ENCODE measurements around the gene BICDL1. TPM values are rescaled to one million over a fixed set of nuclear protein-coding genes. Genes with fewer than 3 reads are reported as not detected.
"Not testable (repeated sequence)": the region's sequence is repeated elsewhere in the genome, so short reads cannot be mapped to it uniquely, and the experiment has no call there.

BICDL1 gene
- total RNA-seq, 4 donors from 2014 or later = 19.7 to 66.7 (median 44.1) TPM

DNA sequence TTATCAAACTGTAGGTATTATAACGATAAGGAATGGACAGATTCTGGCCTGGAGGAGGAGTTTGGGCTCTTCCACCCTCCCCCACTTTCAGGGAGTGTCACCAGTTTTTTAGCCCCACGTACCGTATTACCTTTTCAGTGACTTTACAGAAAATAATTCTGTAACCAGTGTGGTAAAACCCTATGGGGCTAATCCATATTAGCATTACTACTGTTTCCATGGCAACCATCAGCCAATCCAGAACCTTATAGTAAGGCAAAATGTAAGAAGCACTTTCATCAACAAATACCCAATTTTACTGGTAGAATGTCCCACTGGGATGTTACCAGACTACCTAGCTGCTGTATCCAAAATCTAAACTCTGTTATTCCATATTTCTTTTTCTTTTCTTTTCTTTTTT lies 50.7 kb downstream of the BICDL1 start:
- TF ChIP-seq, protein P1, sequence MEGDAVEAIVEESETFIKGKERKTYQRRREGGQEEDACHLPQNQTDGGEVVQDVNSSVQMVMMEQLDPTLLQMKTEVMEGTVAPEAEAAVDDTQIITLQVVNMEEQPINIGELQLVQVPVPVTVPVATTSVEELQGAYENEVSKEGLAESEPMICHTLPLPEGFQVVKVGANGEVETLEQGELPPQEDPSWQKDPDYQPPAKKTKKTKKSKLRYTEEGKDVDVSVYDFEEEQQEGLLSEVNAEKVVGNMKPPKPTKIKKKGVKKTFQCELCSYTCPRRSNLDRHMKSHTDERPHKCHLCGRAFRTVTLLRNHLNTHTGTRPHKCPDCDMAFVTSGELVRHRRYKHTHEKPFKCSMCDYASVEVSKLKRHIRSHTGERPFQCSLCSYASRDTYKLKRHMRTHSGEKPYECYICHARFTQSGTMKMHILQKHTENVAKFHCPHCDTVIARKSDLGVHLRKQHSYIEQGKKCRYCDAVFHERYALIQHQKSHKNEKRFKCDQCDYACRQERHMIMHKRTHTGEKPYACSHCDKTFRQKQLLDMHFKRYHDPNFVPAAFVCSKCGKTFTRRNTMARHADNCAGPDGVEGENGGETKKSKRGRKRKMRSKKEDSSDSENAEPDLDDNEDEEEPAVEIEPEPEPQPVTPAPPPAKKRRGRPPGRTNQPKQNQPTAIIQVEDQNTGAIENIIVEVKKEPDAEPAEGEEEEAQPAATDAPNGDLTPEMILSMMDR (IDR thresholded peaks at IDR 0.05) = no peak
- no peak for TF ChIP-seq POLR2A (IDR thresholded peaks at IDR 0.05)
- Histone ChIP-seq H3K4me1 (peaks cover 0 to 85% (median 5%) of the 10 kb centered on the region in 3 donors), H3K9me3 (no peaks in the 10 kb centered on the region), H3K36me3 (no peaks in the 10 kb centered on the region), H3K4me3 (no peak overlapping the region), H3K27ac (peak overlapping the region in 2 of 4 donors; percentile 82 to 86), H3K27me3 (no peaks in the 10 kb centered on the region)
- 85 to 87% methylated on average over 3 of the region's 3 CpGs for WGBS, 2 donors
- intact Hi-C loops (cut with DNase I) = no loop called here
- DNase-seq = no peak

DNA sequence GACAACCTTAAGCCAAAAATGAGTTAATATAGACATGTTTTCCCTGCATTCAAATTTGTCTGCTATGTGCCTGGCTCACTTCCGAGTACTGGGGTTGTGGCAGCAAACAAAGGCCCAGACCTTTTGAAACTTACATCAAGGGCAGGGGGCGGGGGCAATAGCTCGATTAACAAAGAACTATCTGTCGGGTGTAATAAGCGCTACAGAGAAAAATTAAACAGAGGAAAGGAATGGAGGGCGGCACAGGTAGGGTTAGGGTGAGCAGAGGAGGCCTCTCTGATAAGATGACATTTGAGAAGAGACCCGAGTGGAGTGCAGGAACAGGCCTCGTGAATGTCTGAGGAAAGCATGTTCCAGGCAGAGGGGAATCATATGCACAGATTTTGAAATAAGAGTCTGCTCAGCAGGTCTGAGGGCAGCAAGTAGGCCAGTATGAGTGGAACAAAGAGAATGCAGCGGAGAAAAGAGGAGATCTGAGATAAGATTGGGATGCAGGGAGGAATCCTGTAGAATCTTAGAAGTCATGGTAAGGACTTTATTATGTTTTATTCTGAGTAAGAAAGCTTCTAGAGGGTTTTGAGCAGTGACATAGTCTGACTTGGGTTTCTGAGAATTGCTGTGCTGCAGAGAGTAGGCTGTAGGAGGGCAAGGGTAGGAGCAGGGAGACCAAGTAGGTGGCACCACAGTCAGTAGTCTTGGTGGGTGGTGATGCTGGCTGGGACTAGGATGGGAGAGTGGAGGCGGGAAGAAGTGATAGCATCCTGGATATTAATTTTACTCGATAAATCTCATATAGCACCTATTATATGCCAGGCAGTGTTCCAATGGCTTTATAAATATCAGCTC lies 52.6 kb downstream of the BICDL1 start:
- Histone ChIP-seq H3K4me3 (no peak overlapping the region), H3K4me1 (peaks cover 0 to 69% (median 5%) of the 10 kb centered on the region in 3 donors), H3K27ac (peak overlapping the region; percentile 57 to 86 (median 81)), H3K27me3 (no peaks in the 10 kb centered on the region), H3K9me3 (no peaks in the 10 kb centered on the region), H3K36me3 (no peaks in the 10 kb centered on the region)
- whole genome bisulfite sequencing, 2 donors = 59% methylated on average over 11 of the region's 11 CpGs
- TF ChIP-seq, protein P1 (IDR thresholded peaks at IDR 0.05) = no peak
- TF ChIP-seq POLR2A (IDR thresholded peaks at IDR 0.05) = no peak
- intact Hi-C loops (cut with DNase I) = no loop called here
- no peak for DNase-seq

DNA sequence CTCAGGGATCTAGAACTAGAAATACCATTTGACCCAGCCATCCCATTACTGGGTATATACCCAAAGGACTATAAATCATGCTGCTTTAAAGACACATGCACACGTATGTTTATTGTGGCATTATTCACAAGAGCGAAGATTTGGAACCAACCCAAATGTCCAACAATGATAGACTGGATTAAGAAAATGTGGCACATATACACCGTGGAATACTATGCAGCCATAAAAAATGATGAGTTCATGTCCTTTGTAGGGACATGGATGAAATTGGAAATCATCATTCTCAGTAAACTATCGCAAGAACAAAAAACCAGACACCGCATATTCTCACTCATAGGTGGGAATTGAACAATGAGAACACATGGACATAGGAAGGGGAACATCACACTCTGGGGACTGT lies 56.3 kb downstream of the BICDL1 start:
- H3K27me3 ChIP-seq; H3K27ac ChIP-seq; DNase-seq; H3K36me3 ChIP-seq; H3K4me3 ChIP-seq; intact Hi-C loops (cut with DNase I); H3K9me3 ChIP-seq: not testable (repeated sequence)
- WGBS, 2 donors = 67 to 85% methylated on average over 3 of the region's 5 CpGs
- H3K4me1 ChIP-seq = peaks cover 0 to 41% (median 5%) of the 10 kb centered on the region in 3 donors

DNA sequence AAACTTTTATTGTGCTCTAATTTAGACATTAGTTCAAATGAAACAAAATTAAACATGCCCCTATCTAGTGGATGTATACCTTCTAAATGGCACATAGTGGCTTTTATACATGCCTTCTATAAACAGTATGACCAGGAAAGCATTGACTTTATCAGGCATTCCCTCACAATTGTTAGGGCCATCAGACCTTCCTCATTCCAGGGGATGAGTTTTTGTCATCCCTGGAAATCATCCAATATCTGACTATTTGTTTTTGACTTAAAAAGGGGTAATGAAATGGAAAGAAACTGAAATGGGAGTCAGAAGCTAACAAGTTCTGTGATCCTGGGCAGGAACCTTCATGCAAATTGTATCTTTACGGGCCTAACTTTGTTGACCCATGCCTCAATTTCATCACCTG lies 58.0 kb downstream of the BICDL1 start:
- no peak for DNase-seq
- Histone ChIP-seq H3K27ac (no peak overlapping the region), H3K4me1 (peaks cover 0 to 24% (median 5%) of the 10 kb centered on the region in 3 donors), H3K27me3 (no peaks in the 10 kb centered on the region), H3K36me3 (no peaks in the 10 kb centered on the region), H3K9me3 (no peaks in the 10 kb centered on the region), H3K4me3 (no peak overlapping the region)
- intact Hi-C loops (cut with DNase I) = no loop called here
- 58 to 75% methylated on average over 1 of the region's 1 CpG for WGBS, 2 donors
- TF ChIP-seq, protein P1 (IDR thresholded peaks at IDR 0.05) = no peak

DNA sequence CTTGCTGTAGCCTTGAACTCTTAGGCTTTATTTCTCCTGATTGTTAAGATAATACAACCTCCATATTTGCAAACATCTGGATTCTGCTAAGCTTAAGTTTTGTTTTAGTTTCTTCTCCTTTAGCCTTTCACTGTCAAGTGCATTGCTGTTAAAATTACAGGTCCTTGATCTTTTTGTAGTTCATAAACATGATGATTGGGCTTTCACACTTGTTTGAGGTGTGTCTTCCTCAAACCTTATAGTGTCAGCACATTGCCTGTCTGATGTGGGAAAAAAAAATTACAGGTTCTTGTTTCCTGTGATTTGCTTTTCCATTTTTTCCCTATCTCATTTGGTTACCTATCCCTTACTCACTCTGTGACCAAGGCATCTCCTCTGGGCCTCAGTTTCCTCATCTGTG lies 59.2 kb downstream of the BICDL1 start:
- H3K9me3 ChIP-seq = no peaks in the 10 kb centered on the region

More for the DNA sequence above, 59.2 kb downstream of the BICDL1 start:
- Histone ChIP-seq H3K27ac (no peak overlapping the region), H3K4me1 (peaks cover 0 to 12% (median 0%) of the 10 kb centered on the region in 3 donors), H3K27me3 (no peaks in the 10 kb centered on the region), H3K36me3 (no peaks in the 10 kb centered on the region), H3K4me3 (no peak overlapping the region)
- intact Hi-C loops (cut with DNase I) = no loop called here
- DNase-seq = no peak
- TF ChIP-seq, protein P1 (IDR thresholded peaks at IDR 0.05) = no peak
- no peak for TF ChIP-seq POLR2A (IDR thresholded peaks at IDR 0.05)
